H9 (cell line): ENCODE data around the gene NCBP3. TPM values are rescaled to one million over a fixed set of nuclear protein-coding genes. Genes with fewer than 3 reads are reported as not detected.

Experiments used
- DNase-seq: peaks from one replicate; pipeline ENCODE4 v3.0.0-alpha.2; 2017
- H2AFZ ChIP-seq: one replicate; pipeline ENCODE4 v1.6.1; 2013; ENCODE audit warnings: mild to moderate bottlenecking, low read length, control low read depth, moderate library complexity
- H2AK5ac ChIP-seq: 2 replicates; pipeline ENCODE4 v1.6.1; 2013; ENCODE audit warnings: low read length, control low read depth, mixed read lengths; ENCODE audit not compliant: insufficient read length
- H2BK120ac ChIP-seq: one replicate; pipeline ENCODE4 v1.6.1; 2013; ENCODE audit warnings: low read depth, mild to moderate bottlenecking, low read length, control low read depth, inconsistent platforms; ENCODE audit not compliant: poor library complexity, severe bottlenecking
- H2BK12ac ChIP-seq: 2 replicates; pipeline ENCODE4 v1.6.1; 2013; ENCODE audit warnings: low read length, control low read depth, mixed read lengths, low read depth; ENCODE audit not compliant: insufficient read length
- H2BK15ac ChIP-seq: 2 replicates; pipeline ENCODE4 v1.6.1; 2013; ENCODE audit warnings: low read depth, low read length, control low read depth
- H2BK20ac ChIP-seq: one replicate; pipeline ENCODE4 v1.6.1; 2013; ENCODE audit warnings: low read depth, mild to moderate bottlenecking, low read length, control low read depth, inconsistent platforms; ENCODE audit not compliant: poor library complexity, severe bottlenecking
- H2BK5ac ChIP-seq: 2 replicates; pipeline ENCODE4 v1.6.1; 2013; ENCODE audit warnings: low read length, control low read depth, mixed read lengths; ENCODE audit not compliant: insufficient read length
- H3K14ac ChIP-seq: 2 replicates; pipeline ENCODE4 v1.6.1; 2013; ENCODE audit warnings: low read length, control low read depth; ENCODE audit not compliant: insufficient read depth
- H3K18ac ChIP-seq: 2 replicates; pipeline ENCODE4 v1.6.1; 2013; ENCODE audit warnings: low read depth, mild to moderate bottlenecking, mixed read lengths, low read length, control low read depth; ENCODE audit not compliant: insufficient read length
- H3K23ac ChIP-seq: 2 replicates; pipeline ENCODE4 v1.6.1; 2013; ENCODE audit warnings: low read length, control low read depth, mixed read lengths, low read depth; ENCODE audit not compliant: insufficient read length
- H3K23me2 ChIP-seq: 2 replicates; pipeline ENCODE4 v1.6.1; 2013; ENCODE audit warnings: low read depth, mild to moderate bottlenecking, mixed read lengths, low read length, control low read depth; ENCODE audit not compliant: insufficient read length, poor library complexity, severe bottlenecking
- H3K27ac ChIP-seq: 2 replicates; pipeline ENCODE4 v1.5.1; 2013; ENCODE audit warnings: low read length, control low read depth, mixed read lengths, low read depth; ENCODE audit not compliant: insufficient read length
- H3K27me3 ChIP-seq: 2 replicates; pipeline ENCODE4 v1.6.1; 2013; ENCODE audit warnings: low read length, control low read depth, inconsistent platforms; ENCODE audit not compliant: insufficient read depth
- H3K4ac ChIP-seq: 2 replicates; pipeline ENCODE4 v1.6.1; 2013; ENCODE audit warnings: low read depth, mild to moderate bottlenecking, control low read depth, inconsistent platforms, low read length, moderate library complexity
- H3K4me1 ChIP-seq: 2 replicates; pipeline ENCODE4 v1.6.1; 2013; ENCODE audit warnings: low read length, control low read depth, inconsistent platforms; ENCODE audit not compliant: insufficient read depth
- H3K4me2 ChIP-seq: 2 replicates; pipeline ENCODE4 v1.6.1; 2013; ENCODE audit warnings: low read length, control low read depth, mixed read lengths; ENCODE audit not compliant: insufficient read length, insufficient read depth
- H3K56ac ChIP-seq: 2 replicates; pipeline ENCODE4 v1.6.1; 2013; ENCODE audit warnings: low read depth, mild to moderate bottlenecking, mixed read lengths, low read length, control low read depth; ENCODE audit not compliant: insufficient read length
- H3K79me1 ChIP-seq: 2 replicates; pipeline ENCODE4 v1.6.1; 2013; ENCODE audit warnings: low read depth, mild to moderate bottlenecking, moderate library complexity, low read length, control low read depth, inconsistent platforms; ENCODE audit not compliant: insufficient read depth, poor library complexity, severe bottlenecking
- H3K79me2 ChIP-seq: 2 replicates; pipeline ENCODE4 v1.6.1; 2013; ENCODE audit warnings: low read length, control low read depth, inconsistent platforms; ENCODE audit not compliant: insufficient read depth
- H3K9ac ChIP-seq: 2 replicates; pipeline ENCODE4 v1.6.1; 2013; ENCODE audit warnings: low read length, control low read depth, mixed read lengths; ENCODE audit not compliant: insufficient read length; ENCODE audit errors: extremely low read depth
- H3K9me3 ChIP-seq: one replicate; pipeline ENCODE4 v1.6.1; 2013; ENCODE audit warnings: low read depth, low read length, inconsistent platforms; ENCODE audit not compliant: control insufficient read depth
- H3T11ph ChIP-seq: one replicate; pipeline ENCODE4 v1.6.1; 2013; ENCODE audit warnings: mild to moderate bottlenecking, low read length, control low read depth, inconsistent platforms
- H4K20me1 ChIP-seq: one replicate; pipeline ENCODE4 v1.6.1; 2013; ENCODE audit not compliant: control insufficient read depth, insufficient read length, insufficient read depth
- H4K5ac ChIP-seq: 2 replicates; pipeline ENCODE4 v1.6.1; 2013; ENCODE audit warnings: low read depth, mild to moderate bottlenecking, mixed read lengths, low read length, control low read depth; ENCODE audit not compliant: insufficient read length
- H4K8ac ChIP-seq: replicated peaks from 2 replicates; pipeline ENCODE4 v1.6.1; 2013; ENCODE audit warnings: low read length, control low read depth, mixed read lengths, low read depth; ENCODE audit not compliant: insufficient read length
- H4K91ac ChIP-seq: 2 replicates; pipeline ENCODE4 v1.6.1; 2013; ENCODE audit warnings: low read depth, mild to moderate bottlenecking, moderate library complexity, mixed read lengths, low read length, control low read depth; ENCODE audit not compliant: insufficient read length
- H3K27ac Mint-ChIP-seq, 3 experiments: 2 replicates in 2 of 3; 3 replicates in 1 of 3; pipeline ENCODE4 v1.8.0; 2020 to 2021; ENCODE audit warnings: mixed read lengths in 3 of 3, mild to moderate bottlenecking in 1 of 3, moderate library complexity in 1 of 3
- H3K27me3 Mint-ChIP-seq: 2 replicates; pipeline ENCODE4 v1.8.0; 2021; ENCODE audit warnings: low read depth, mild to moderate bottlenecking, moderate library complexity, mixed read lengths
- H3K36me3 Mint-ChIP-seq, 3 experiments: 2 replicates in 2 of 3; 3 replicates in 1 of 3; pipeline ENCODE4 v1.8.0; 2020 to 2021; ENCODE audit warnings: low read depth in 3 of 3, mixed read lengths in 3 of 3; ENCODE audit not compliant: insufficient read depth in 1 of 3
- H3K4me1 Mint-ChIP-seq, 2 experiments: 2 replicates each; pipeline ENCODE4 v1.8.0; 2020; ENCODE audit warnings: mixed read lengths in 2 of 2
- H3K4me3 Mint-ChIP-seq, 2 experiments: 2 replicates in 1 of 2; 3 replicates in 1 of 2; pipeline ENCODE4 v1.8.0; 2020 to 2021; ENCODE audit warnings: mild to moderate bottlenecking in 2 of 2, mixed read lengths in 2 of 2, moderate library complexity in 1 of 2
- H3K9me3 Mint-ChIP-seq, 2 experiments: 2 replicates in 1 of 2; 3 replicates in 1 of 2; pipeline ENCODE4 v1.8.0; 2020; ENCODE audit warnings: mild to moderate bottlenecking in 2 of 2, mixed read lengths in 2 of 2, moderate library complexity in 1 of 2
- WGBS: extraction: QIAGEN DNeasy Blood & Tissue Kit; methylation state at CpG from one replicate; pipeline ENCODE4 v1.1.7; 2013; ENCODE audit warnings: missing lambda C conversion rate, low lambda C conversion rate, mixed read lengths; ENCODE audit not compliant: insufficient read length; ENCODE audit errors: extremely low coverage; 5-methylcytosine and 5-hydroxymethylcytosine counted together
- total RNA-seq: library from RNA; stranded (reverse); gene quantifications from 2 replicates; pipeline ENCODE4 v1.2.1, GENCODE V29; 2021
- TF ChIP-seq, protein P1 (sequence below): fragments of 200-600 bp; sonication (generic); conservative IDR thresholded peaks from 3 replicates; pipeline ENCODE4 v1.8.0; 2021; ENCODE audit warnings: antibody characterized with exemption, mild to moderate bottlenecking

The NCBP3 gene
- total RNA-seq, 1 experiment from 2014 or later: 45.7 TPM

GRCh38 chr17:3885271-3885670 is 39.2 kb upstream of the NCBP3 start:
- no peak overlapping the region for H3K14ac ChIP-seq
- H3K79me2 ChIP-seq: no peaks in the 10 kb centered on the region
- no peak overlapping the region for H4K91ac ChIP-seq
- TF ChIP-seq, protein P1, sequence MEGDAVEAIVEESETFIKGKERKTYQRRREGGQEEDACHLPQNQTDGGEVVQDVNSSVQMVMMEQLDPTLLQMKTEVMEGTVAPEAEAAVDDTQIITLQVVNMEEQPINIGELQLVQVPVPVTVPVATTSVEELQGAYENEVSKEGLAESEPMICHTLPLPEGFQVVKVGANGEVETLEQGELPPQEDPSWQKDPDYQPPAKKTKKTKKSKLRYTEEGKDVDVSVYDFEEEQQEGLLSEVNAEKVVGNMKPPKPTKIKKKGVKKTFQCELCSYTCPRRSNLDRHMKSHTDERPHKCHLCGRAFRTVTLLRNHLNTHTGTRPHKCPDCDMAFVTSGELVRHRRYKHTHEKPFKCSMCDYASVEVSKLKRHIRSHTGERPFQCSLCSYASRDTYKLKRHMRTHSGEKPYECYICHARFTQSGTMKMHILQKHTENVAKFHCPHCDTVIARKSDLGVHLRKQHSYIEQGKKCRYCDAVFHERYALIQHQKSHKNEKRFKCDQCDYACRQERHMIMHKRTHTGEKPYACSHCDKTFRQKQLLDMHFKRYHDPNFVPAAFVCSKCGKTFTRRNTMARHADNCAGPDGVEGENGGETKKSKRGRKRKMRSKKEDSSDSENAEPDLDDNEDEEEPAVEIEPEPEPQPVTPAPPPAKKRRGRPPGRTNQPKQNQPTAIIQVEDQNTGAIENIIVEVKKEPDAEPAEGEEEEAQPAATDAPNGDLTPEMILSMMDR: no peak
- no peaks in the 10 kb centered on the region for H3K9me3 ChIP-seq
- no peak overlapping the region for H2BK120ac ChIP-seq
- no peak overlapping the region for H3T11ph ChIP-seq
- no peaks in the 10 kb centered on the region for H3K23me2 ChIP-seq
- H3K27ac ChIP-seq: no peak overlapping the region
- no peak overlapping the region for H3K9ac ChIP-seq
- H2BK15ac ChIP-seq: no peak overlapping the region
- Mint-ChIP-seq H3K4me1 (peaks cover 8 to 26% of the 10 kb centered on the region in 2 experiments), H3K27me3 (0 out of 2 replicates have a peak, but pooled peaks cover 2% of the 10 kb centered on the region), H3K27ac (no peak overlapping the region), H3K9me3 (no peaks in the 10 kb centered on the region), H3K36me3 (peaks cover 0 to 7% (median 1%) of the 10 kb centered on the region in 3 experiments; a peak in 4 of 7 replicates), H3K4me3 (no peak overlapping the region)
- H3K4me2 ChIP-seq: no peak overlapping the region
- no peaks in the 10 kb centered on the region for H4K20me1 ChIP-seq
- H3K4ac ChIP-seq: no peak overlapping the region
- H3K4me1 ChIP-seq: no peaks in the 10 kb centered on the region
- no peak for DNase-seq
- no CpG with 5 or more reads among the region's 14 CpGs for WGBS
- H3K56ac ChIP-seq: no peak overlapping the region
- no peak overlapping the region for H2BK12ac ChIP-seq
- no peak overlapping the region for H2BK5ac ChIP-seq
- H3K18ac ChIP-seq: no peak overlapping the region
- H3K79me1 ChIP-seq: no peaks in the 10 kb centered on the region
- H3K27me3 ChIP-seq: no peaks in the 10 kb centered on the region
- H2BK20ac ChIP-seq: no peak overlapping the region
- H2AFZ ChIP-seq: no peak overlapping the region
- no peak overlapping the region for H2AK5ac ChIP-seq
- no peak overlapping the region for H3K23ac ChIP-seq
- H4K5ac ChIP-seq: no peak overlapping the region
- no peak overlapping the region for H4K8ac ChIP-seq
